Stimulated activated CD8-positive, alpha-beta memory T cell treated with anti-CD3 and anti-CD28 coated beads, Interleukin-15, amount 100 ng/mL, for 24 hours (primary cell): Measurements from ENCODE around the gene ONECUT1.

Source experiments
- DNase-seq: peaks from one replicate; pipeline ENCODE4 v3.0.0-alpha.2; 2020; ENCODE audit warnings: low read depth

ONECUT1 gene

GRCh38 chr15:52782514-52782913 lies 7.6 kb downstream of the ONECUT1 start:
- no peak for DNase-seq

DNA sequence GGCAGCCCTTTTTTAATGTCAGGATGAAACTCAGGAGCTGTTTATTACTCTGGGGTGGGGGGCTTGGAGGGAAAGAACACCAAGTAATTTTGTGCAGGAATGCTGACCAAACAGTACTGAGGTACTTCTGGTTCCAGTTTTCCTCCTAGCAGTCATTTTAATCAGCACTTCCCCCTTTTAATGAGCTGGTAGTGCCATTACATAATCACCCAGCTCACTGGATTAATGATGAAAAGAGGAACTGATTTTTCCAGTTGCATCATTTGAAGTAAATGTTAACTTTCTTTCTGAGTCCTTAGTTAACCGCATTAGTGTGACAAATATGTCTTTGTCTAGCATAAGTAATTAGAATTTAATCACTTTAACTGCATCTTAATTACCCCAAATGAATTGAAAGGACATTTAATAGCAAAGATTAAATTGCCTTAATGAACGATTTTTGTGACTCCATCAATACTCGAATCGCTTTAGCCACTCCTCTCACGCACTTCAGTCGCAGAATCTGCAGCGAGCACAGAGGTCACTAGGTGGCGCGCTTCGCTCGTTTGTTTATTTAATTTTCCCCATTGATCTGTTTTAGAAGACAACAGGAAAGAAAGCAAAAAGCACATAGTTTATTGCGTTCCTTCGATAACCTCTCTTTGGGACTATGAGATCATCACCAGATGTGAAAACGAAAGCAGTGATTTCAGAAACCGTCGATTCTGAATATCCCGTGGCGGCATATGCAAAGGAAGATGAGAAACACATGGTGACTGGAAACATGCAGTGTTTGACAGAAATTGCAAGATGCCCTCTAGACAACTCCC lies 9.8 kb downstream of the ONECUT1 start:
- DNase-seq: no peak

GRCh38 chr15:52778457-52778856 lies 11.7 kb downstream of the ONECUT1 start:
- DNase-seq: no peak

DNA sequence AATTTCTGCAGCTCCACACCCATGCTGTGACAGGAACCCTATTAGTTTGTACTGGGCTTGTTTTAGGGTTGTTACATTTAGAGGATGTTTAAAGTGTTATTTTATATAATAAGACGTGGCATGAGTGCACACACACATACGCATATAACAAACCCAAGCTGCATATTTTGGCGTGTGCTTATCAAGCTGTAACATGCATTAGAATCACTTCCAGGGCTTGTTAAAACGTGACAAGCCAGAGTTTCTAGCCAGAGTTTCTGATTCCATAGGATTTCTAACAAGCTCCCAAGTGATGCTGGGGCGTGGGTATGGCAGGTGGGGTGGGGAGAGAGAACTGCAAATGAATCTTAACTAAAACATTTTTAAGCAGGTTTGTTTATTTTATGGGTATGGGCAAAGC lies 17.4 kb downstream of the ONECUT1 start:
- DNase-seq: no peak

GRCh38 chr15:52765785-52766184 lies 24.4 kb downstream of the ONECUT1 start:
- DNase-seq: no peak

DNA sequence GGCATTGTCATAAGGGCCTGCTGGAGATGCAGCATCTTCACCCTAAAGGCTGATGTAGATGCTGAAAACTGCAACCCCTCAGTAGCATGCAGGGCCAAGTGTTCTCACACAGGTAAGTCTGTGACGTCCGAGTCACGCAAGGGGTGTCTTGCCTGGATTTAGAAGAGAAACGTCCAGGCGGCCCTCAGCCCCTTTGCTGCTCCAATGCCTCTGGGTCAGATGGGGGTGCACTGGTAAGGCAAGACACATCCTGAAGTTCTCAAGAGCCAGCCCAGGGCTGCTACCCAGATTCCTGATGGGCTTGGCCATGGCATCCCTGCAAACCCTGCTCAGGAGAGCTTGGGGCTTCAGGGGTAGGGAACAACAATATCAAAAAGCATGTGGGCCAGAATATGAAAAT lies 25.4 kb downstream of the ONECUT1 start:
- no peak for DNase-seq

- DNase-seq: no peak
Measured at GRCh38 chr15:52762621-52763020, 27.5 kb downstream of the ONECUT1 start.

DNA sequence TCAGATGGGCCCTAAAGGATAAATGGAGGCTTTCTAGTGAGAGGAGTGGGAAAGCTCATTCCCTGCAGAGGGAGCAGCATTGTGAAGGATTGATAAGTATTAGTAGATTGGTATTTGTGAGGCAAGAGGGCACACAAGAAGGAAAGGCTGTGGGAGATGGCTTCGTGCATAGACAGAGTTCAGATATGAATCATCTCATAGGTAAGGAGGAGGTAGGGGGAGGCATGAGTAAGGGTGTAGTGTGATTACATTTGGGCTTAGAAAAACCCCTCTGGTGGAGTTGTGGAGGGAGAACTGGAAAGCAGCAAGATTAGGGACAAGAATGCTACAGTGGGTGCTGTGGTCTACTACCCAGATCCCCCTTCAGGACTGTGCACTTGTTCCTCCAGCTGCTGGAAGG lies 29.6 kb downstream of the ONECUT1 start:
- no peak for DNase-seq

DNA sequence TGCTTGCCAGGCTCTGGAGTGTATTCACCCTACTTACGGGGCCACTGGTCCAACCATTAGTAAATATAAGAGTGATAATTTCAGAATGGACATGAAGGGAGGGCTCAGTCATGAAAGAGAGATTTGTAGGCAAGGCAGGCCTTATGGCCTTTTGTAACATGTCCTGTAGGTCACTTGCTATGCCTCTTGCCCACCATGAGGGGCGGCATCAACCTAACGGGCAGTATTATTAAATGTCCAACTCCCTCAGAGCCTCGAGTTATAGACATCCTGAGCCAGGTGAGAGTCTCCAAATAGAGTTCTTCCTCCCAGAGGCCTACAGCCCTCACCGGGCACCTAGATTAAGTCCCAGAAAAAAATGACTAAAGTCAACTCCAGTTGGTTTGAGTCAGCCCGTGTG lies 30.2 kb downstream of the ONECUT1 start:
- DNase-seq: no peak

- no peak for DNase-seq
Measured at GRCh38 chr15:52757496-52757895, 32.6 kb downstream of the ONECUT1 start.

GRCh38 chr15:52751522-52751921 lies 38.6 kb downstream of the ONECUT1 start:
- no peak for DNase-seq

DNA sequence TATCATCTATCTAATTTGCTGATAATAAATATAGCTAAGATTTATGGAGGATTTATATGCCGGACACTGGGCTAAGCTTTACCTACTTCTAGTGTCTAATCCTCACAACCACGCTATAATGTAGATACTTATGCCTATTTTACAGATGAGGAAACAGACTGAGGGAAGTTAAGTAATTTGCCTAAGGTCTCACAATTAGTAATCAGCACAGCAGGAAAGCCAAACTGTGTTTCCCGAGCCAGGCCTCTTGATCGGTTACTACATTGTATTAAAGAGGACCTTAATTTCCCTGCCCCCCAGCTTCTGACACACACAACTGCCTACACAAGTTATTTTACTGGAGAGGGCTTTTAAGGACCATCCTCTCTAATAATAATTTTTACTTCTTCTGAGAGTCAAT lies 40.9 kb downstream of the ONECUT1 start:
- DNase-seq: no peak

DNA sequence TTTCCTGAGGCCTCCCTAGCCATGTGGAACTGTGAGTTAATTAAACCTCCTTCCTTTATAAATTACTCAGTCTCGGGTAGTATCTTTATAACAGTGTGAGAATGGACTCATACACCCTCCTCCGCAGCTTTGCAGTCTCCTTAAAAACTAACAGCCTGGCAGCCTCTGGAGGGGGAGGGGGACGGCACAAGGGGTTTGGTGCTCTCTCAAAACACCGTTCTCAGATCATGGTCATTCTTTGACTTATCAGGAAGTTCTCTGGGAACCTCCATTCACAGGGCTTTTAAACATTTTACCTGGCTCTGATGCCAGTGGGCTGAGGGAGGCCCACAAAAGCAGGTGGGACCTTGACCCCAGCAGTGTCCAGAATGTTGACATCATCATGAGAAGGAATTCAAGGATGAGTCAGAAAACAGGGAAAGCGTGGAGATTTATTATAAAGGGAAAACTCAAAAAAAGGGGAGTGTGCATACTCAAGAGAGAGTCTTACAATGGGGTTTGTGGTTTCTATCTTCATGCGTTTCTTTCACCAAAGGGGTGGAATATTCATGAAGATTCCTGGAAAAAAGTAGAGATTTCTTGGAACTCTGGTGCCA lies 43.9 kb downstream of the ONECUT1 start:
- DNase-seq: no peak

DNA sequence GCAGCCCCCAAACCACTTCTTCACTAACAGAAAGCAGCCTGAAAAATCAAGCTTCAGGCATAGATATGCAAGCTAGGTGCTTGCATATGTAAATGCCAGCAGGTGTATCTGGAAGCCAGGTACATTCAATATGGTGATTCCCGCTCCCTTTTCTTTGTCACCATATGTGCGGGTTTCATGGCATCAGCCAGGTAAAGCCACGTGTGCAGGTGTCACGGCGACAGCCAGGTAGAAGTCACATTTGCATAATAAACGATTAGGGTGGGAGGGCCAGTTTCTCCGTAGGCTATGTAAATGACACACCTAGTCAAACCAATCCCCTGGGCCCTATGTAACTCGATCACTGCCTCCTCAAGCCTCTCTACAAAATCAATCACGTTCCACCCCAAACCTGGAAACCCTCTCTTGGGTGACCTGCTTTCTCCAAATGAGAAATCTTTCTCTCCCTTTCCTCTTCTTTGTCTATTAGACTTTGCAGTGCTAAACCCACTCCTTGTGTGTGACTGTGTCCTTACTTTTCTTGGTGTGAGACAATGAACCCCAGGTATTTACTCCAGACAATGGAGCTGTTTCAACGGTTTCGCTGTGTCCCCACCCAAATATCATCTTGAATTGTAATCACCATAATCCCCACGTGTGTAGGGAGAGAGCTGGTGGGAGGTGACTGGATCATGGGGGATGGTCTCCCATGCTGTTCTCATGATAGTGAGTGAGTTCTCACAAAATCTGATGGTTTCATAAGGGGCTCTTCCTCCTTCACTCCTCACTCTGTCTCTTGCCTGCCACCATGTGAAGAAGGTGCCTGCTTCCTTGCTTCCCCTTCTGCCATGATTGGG lies 44.6 kb downstream of the ONECUT1 start:
- DNase-seq: no peak

GRCh38 chr15:52738311-52738710 lies 51.8 kb downstream of the ONECUT1 start:
- no peak for DNase-seq

- DNase-seq: no peak
Measured at GRCh38 chr15:52737720-52738119, 52.4 kb downstream of the ONECUT1 start.

GRCh38 chr15:52735231-52736089 lies 54.7 kb downstream of the ONECUT1 start:
- DNase-seq: peak; percentile 14

DNA sequence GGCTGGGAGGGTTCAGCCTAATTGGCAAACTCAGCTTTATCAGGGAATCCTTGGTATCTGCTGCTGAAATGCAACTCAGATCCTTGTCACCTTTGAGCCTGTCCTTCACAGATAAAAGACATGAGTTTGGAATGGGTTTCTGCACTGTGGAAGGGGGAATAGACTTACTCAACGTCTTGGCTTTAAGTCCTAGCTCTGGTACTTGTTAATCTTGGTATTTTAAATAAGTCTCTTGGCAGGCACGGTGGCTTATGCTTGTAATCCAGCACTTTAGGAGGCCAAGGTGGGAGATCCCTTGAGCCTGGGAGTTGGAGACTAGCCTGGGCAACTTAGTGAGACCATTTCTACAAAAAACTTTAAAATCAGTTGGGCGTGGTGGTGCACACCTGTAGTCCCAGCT lies 55.8 kb downstream of the ONECUT1 start:
- DNase-seq: no peak

DNA sequence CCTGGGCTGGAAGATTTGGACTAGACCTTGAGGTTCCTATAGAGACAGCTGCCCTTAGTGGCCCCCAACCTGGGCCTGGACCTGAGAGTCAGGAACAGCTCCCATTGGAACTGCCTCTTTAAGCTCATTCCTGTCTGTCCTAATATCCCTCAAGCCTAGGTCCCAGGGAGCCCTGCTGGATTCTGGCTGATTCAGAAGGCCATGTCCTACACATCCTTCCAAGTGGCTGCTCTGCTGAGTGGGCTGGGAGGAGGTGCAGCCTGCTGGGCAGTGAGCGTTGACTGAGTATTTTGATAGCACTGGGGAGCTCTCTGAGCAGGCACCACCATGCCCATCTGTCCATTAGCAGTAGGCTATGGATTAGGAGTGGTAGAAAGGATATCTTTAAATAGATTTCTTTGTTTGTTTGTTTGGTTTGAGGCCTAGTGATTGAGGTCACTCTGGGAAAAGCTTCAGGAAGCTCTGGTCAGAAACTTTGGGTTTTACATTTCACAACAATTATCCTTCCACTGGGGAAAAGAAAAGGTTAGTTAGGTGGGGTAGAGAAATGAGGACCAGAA lies 56.4 kb downstream of the ONECUT1 start:
- DNase-seq: no peak

GRCh38 chr15:52733088-52733487 lies 57.0 kb downstream of the ONECUT1 start:
- no peak for DNase-seq

DNA sequence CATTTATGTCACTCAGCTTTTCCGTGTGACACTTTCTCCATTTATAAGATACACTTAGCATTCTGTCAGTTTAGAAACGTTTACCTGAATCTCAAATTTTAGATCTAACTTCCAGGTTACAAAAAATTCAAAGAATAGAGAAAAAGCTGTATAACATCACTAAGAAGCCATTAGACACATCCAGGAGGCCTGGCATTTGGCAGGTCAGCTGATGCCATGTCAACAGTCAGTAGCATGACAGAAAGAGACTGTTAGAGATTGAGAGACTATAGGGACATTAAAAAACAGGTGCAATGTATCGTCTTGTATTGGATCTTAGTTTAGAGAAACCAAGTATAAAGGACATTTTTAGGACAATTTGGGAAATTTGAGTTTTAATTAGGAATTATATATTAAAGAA lies 57.6 kb downstream of the ONECUT1 start:
- no peak for DNase-seq
